K562 (cell line): ENCODE data around the gene CNOT6L. TPM values are rescaled to one million over a fixed set of nuclear protein-coding genes. Genes with fewer than 3 reads are reported as not detected.
A peak's percentile ranks its signal among the peaks of the same experiment; 100 is the strongest.

Source experiments
- ATAC-seq: fragments of 200-7000 bp; cut with Tn5 transposase; 3 replicates; pipeline ENCODE4 v1.9.1; 2020; ENCODE audit warnings: moderate library complexity
- BruUV-seq: library from RNA; stranded (reverse); fragments of 400-500 nt; replicated peaks from 2 replicates; lab custom pipeline; 2021; lab: Mats Ljungman, UMichigan
- CTCF ChIA-PET: fragments of 300-600 bp; formaldehyde crosslinking; extraction: SDS; loops from one replicate; lab custom pipeline; 2021; ENCODE audit warnings: low intra/inter-chr PET ratio; lab: Yijun Ruan, JAX
- POLR2A ChIA-PET: fragments of 300-600, 350-650 bp; sonication (Branson Sonifier 250); formaldehyde crosslinking; extraction: SDS; loops from one replicate; lab custom pipeline; 2021; ENCODE audit warnings: antibody characterized with exemption, inconsistent platforms; lab: Yijun Ruan, JAX
- DNase-seq, 4 experiments: peaks; one replicate each; pipeline versions ENCODE4 v3.0.0 to v3.0.0-alpha.2; 2011 to 2018; ENCODE audit warnings: low spot score in 3 of 4, mixed read lengths in 3 of 4; ENCODE audit errors: extremely low read depth in 1 of 4
- FAIRE-seq: peaks from 2 replicates; lab custom pipeline; 2011; peaks lifted over from hg19 to GRCh38; lab: Jason Lieb, UNC
- H2AFZ ChIP-seq: 2 replicates; pipeline ENCODE4 v1.6.0; 2011; ENCODE audit warnings: low read depth, low read length, control low read depth, inconsistent platforms
- H3K27ac ChIP-seq: fragments of 200-600 bp; 3 replicates; pipeline ENCODE4 v1.8.0; 2011; ENCODE audit warnings: low read depth, mild to moderate bottlenecking, control low read depth, inconsistent platforms, low read length, moderate library complexity, mixed read lengths; ENCODE audit errors: extremely low read depth
- H3K27me3 ChIP-seq, 2 experiments: fragments of 300-600 bp in 1 of 2; 2 replicates in 1 of 2; 3 replicates in 1 of 2; pipeline versions ENCODE4 v1.6.0 to v1.8.0; 2011; ENCODE audit warnings: inconsistent platforms in 2 of 2, low read length in 2 of 2, mild to moderate bottlenecking in 1 of 2, mixed read lengths in 1 of 2, moderate library complexity in 1 of 2; ENCODE audit not compliant: control insufficient read depth in 2 of 2, insufficient read depth in 2 of 2
- H3K36me3 ChIP-seq: fragments of 300-600 bp; 3 replicates; pipeline ENCODE4 v1.8.0; 2011; ENCODE audit warnings: mild to moderate bottlenecking, low read length, inconsistent platforms; ENCODE audit not compliant: control insufficient read depth, insufficient read depth
- H3K4me1 ChIP-seq, 2 experiments: fragments of 200-600 bp in 1 of 2; replicated peaks in 1 of 2; 2 replicates in 1 of 2; 3 replicates in 1 of 2; pipeline versions ENCODE4 v1.5.1 to v1.8.0; 2011; ENCODE audit warnings: inconsistent platforms in 2 of 2, low read length in 2 of 2, mild to moderate bottlenecking in 1 of 2, mixed read lengths in 1 of 2, moderate library complexity in 1 of 2; ENCODE audit not compliant: control insufficient read depth in 2 of 2, insufficient read depth in 2 of 2
- H3K4me2 ChIP-seq: 2 replicates; pipeline ENCODE4 v1.6.1; 2011; ENCODE audit warnings: low read length, control low read depth, inconsistent platforms, mixed read lengths; ENCODE audit not compliant: insufficient read depth
- H3K4me3 ChIP-seq: fragments of 200-600 bp; sonication (generic), shearing (Covaris generic); 2 replicates; pipeline ENCODE4 v1.5.1; 2016; ENCODE audit warnings: control low read depth, inconsistent platforms
- H3K79me2 ChIP-seq: fragments of 200-600 bp; 3 replicates; pipeline ENCODE4 v1.8.0; 2011; ENCODE audit warnings: low read length, inconsistent platforms; ENCODE audit not compliant: control insufficient read depth, insufficient read depth
- H3K9ac ChIP-seq, 2 experiments: 2 replicates each; pipeline versions ENCODE4 v1.6.0 to v1.6.1; 2011; ENCODE audit warnings: low read depth in 2 of 2, low read length in 2 of 2, control low read depth in 1 of 2, inconsistent platforms in 1 of 2, mild to moderate bottlenecking in 1 of 2, mixed read lengths in 1 of 2; ENCODE audit not compliant: insufficient read depth in 1 of 2
- H3K9me1 ChIP-seq: one replicate; pipeline ENCODE4 v1.6.0; 2011; ENCODE audit warnings: inconsistent platforms, mild to moderate bottlenecking, low read length, moderate library complexity; ENCODE audit not compliant: control insufficient read depth, insufficient read depth
- H3K9me3 ChIP-seq: replicated peaks from 2 replicates; pipeline ENCODE4 v1.5.1; 2011; ENCODE audit warnings: low read depth, low read length, inconsistent platforms; ENCODE audit not compliant: control insufficient read depth, insufficient read depth
- H4K20me1 ChIP-seq: replicated peaks from 2 replicates; pipeline ENCODE4 v1.6.1; 2011; ENCODE audit warnings: low read length, inconsistent platforms, mixed read lengths; ENCODE audit not compliant: control insufficient read depth, insufficient read depth
- BMI1 ChIP-seq: fragments of 150-350 bp; IDR thresholded peaks from 2 replicates; pipeline ENCODE4 v1.6.1; 2014; ENCODE audit warnings: low read length
- EP400 ChIP-seq: fragments of 450-650 bp; IDR thresholded peaks from 2 replicates; pipeline ENCODE4 v1.6.1; 2017; ENCODE audit warnings: antibody characterized with exemption, mild to moderate bottlenecking, moderate library complexity
- ETV1 ChIP-seq: fragments of 450-650 bp; conservative IDR thresholded peaks from 2 replicates; pipeline ENCODE4 v1.6.1; 2016; ENCODE audit warnings: missing genetic modification characterization, control low read depth, low read depth, missing compliant biosample characterization
- MAFF ChIP-seq: IDR thresholded peaks from 2 replicates; pipeline ENCODE4 v1.6.1; 2012; ENCODE audit warnings: low read length, improper control_type of control experiment
- MAFG ChIP-seq: fragments of 450-650 bp; conservative IDR thresholded peaks from 2 replicates; pipeline ENCODE4 v1.6.1; 2016; ENCODE audit warnings: missing genetic modification characterization, missing compliant biosample characterization
- MAFK ChIP-seq: IDR thresholded peaks from 2 replicates; pipeline ENCODE4 v1.6.1; 2011; ENCODE audit warnings: low read length, improper control_type of control experiment
- MBD2 ChIP-seq: sonication (generic); IDR thresholded peaks from 2 replicates; pipeline ENCODE4 v1.6.1; 2016; ENCODE audit warnings: low read depth, borderline replicate concordance
- MECOM ChIP-seq: fragments of 250-450 bp; sonication (Bioruptor Pico); IDR thresholded peaks from 2 replicates; pipeline ENCODE4 v1.8.0; 2022; ENCODE audit warnings: inconsistent platforms
- MXI1 ChIP-seq: IDR thresholded peaks from 2 replicates; pipeline ENCODE4 v1.6.1; 2011; ENCODE audit warnings: low read depth, mild to moderate bottlenecking, improper control_type of control experiment, low read length
- NFYB ChIP-seq: IDR thresholded peaks from 2 replicates; pipeline ENCODE4 v1.6.1; 2011; ENCODE audit warnings: mild to moderate bottlenecking, moderate library complexity; ENCODE audit not compliant: insufficient read length; ENCODE audit errors: extremely low read depth
- PHF20 ChIP-seq: fragments of 450-650 bp; IDR thresholded peaks from 2 replicates; pipeline ENCODE4 v1.6.1; 2018; ENCODE audit not compliant: partially characterized antibody
- SAFB ChIP-seq: fragments of 200-400 bp; formaldehyde crosslinking; IDR thresholded peaks from 2 replicates; pipeline ENCODE4 v1.6.1; 2017; ENCODE audit warnings: low read depth, low read length, borderline replicate concordance
- SIX5 ChIP-seq, 2 experiments: IDR thresholded peaks; 2 replicates each; pipeline ENCODE4 v1.6.1; 2011; ENCODE audit warnings: low read length in 2 of 2, borderline replicate concordance in 1 of 2, low read depth in 1 of 2, mild to moderate bottlenecking in 1 of 2, moderate library complexity in 1 of 2; ENCODE audit not compliant: insufficient read depth in 1 of 2
- SMARCA4 ChIP-seq: fragments of 450-650 bp; IDR thresholded peaks from 2 replicates; pipeline ENCODE4 v1.6.1; 2016
- TBL1XR1 ChIP-seq, 2 experiments: IDR thresholded peaks; 2 replicates each; pipeline ENCODE4 v1.6.1; 2012; ENCODE audit warnings: improper control_type of control experiment in 2 of 2, low read length in 2 of 2, mild to moderate bottlenecking in 1 of 2
- TCF3 ChIP-seq: sonication (generic); formaldehyde crosslinking; IDR thresholded peaks from 2 replicates; pipeline ENCODE4 v1.4.0; 2020; ENCODE audit warnings: mild to moderate bottlenecking, missing genetic modification reagents
- TCFL5 ChIP-seq: fragments of 250-450 bp; sonication (Bioruptor Pico); conservative IDR thresholded peaks from 2 replicates; pipeline ENCODE4 v1.6.1; 2021; ENCODE audit warnings: mild to moderate bottlenecking, moderate library complexity, matching md5 sums
- TFAM ChIP-seq: fragments of 250-450 bp; sonication (Bioruptor Pico); conservative IDR thresholded peaks from 2 replicates; pipeline ENCODE4 v1.5.0; 2021; ENCODE audit warnings: mild to moderate bottlenecking, moderate library complexity
- TGIF2 ChIP-seq: sonication (generic); formaldehyde crosslinking; IDR thresholded peaks from 2 replicates; pipeline ENCODE4 v1.8.1; 2022; ENCODE audit warnings: mild to moderate bottlenecking, missing genetic modification reagents, moderate library complexity
- TRIM28 ChIP-seq: fragments of 450-650 bp; IDR thresholded peaks from 2 replicates; pipeline ENCODE4 v1.6.1; 2017
- ZEB2 ChIP-seq: fragments of 450-650 bp; IDR thresholded peaks from 2 replicates; pipeline ENCODE4 v1.6.1; 2016
- ZNF3 ChIP-seq: fragments of 250-450 bp; sonication (Bioruptor Pico); IDR thresholded peaks from 2 replicates; pipeline ENCODE4 v1.5.0; 2021; ENCODE audit warnings: mild to moderate bottlenecking, moderate library complexity
- ZNF316 ChIP-seq: fragments of 450-650 bp; IDR thresholded peaks from 2 replicates; pipeline ENCODE4 v1.6.1; 2016
- ZNF408 ChIP-seq: fragments of 250-450 bp; sonication (Bioruptor Pico); IDR thresholded peaks from 2 replicates; pipeline ENCODE4 v1.4.0; 2020; ENCODE audit warnings: low read depth, mild to moderate bottlenecking, moderate library complexity
- ZNF561 ChIP-seq: fragments of 450-650 bp; formaldehyde crosslinking; conservative IDR thresholded peaks from 2 replicates; pipeline ENCODE4 v1.4.0; 2020; ENCODE audit warnings: mild to moderate bottlenecking, moderate library complexity
- WGBS: fragments of 100-300 bp; shearing (Covaris generic); methylation state at CpG from one replicate; pipeline ENCODE4 v1.1.6; 2016; ENCODE audit warnings: low coverage, mixed read lengths; ENCODE audit not compliant: insufficient coverage; ENCODE audit errors: missing lambda C conversion rate; 5-methylcytosine and 5-hydroxymethylcytosine counted together
- in situ Hi-C: fragments of 300-500 bp; cut with MboI; formaldehyde crosslinking; loops from 4 replicates; pipeline ENCODE4 v1.15.0; 2018; ENCODE audit warnings: inconsistent platforms, mixed read lengths
- intact Hi-C: fragments of 100-400 bp; cut with micrococcal nuclease; formaldehyde crosslinking; loops from 2 replicates; pipeline ENCODE4 v1.14.2; 2022
- polyA plus RNA-seq, 8 experiments: library from polyadenylated mRNA; depleted of rRNA in 4 of 8; stranded (reverse) in 5 of 8; unstranded in 3 of 8; fragments of >200 nt; fragmentation: Nextera tagmentation in 2 of 8; fragmentation: Illumina TruSeq in 1 of 8; extraction: Ambion mirVana in 2 of 8; extraction: Trizol in 1 of 8; gene quantifications; 2 replicates each; pipeline versions ENCODE4 v1.2.1 to v1.2.3, GENCODE V29; 2011 to 2014; ENCODE audit warnings: inconsistent platforms in 1 of 8, missing spikeins in 1 of 8
- total RNA-seq, 7 experiments: library from RNA; depleted of rRNA in 6 of 7; stranded (reverse); fragments of >200 nt in 6 of 7; fragmentation: Illumina TruSeq in 2 of 7; extraction: Trizol in 2 of 7; gene quantifications; 2 replicates each; pipeline versions ENCODE4 v1.2.1 to v1.2.3, GENCODE V29; 2011 to 2021; ENCODE audit warnings: low replicate concordance in 1 of 7
- TF ChIP-seq, protein P1 (sequence below): fragments of 250-450 bp; sonication (Bioruptor Pico); IDR thresholded peaks from 2 replicates; pipeline ENCODE4 v1.6.1; 2021; ENCODE audit warnings: mild to moderate bottlenecking
- TF ChIP-seq, protein P2 (sequence below): fragments of 450-650 bp; formaldehyde crosslinking; conservative IDR thresholded peaks from 2 replicates; pipeline ENCODE4 v1.4.0; 2022; ENCODE audit warnings: mild to moderate bottlenecking, missing genetic modification characterization

CNOT6L gene
- total and polyA plus RNA-seq, 9 of the 15 experiments (the other 6 are each of a cell fraction or from before 2014, with no cell fraction given) = 3.7 to 27.9 (median 6.5) TPM

GRCh38 chr4:77712675-77713074 lies 106.5 kb downstream of the CNOT6L start:
- Histone ChIP-seq H3K4me3 (no peak overlapping the region), H3K9me1 (no peaks in the 10 kb centered on the region), H4K20me1 (no peaks in the 10 kb centered on the region), H3K27me3 (no peaks in the 10 kb centered on the region), H3K4me1 (no peaks in the 10 kb centered on the region), H3K4me2 (no peak overlapping the region), H3K79me2 (no peaks in the 10 kb centered on the region), H3K9ac (no peak overlapping the region), H3K27ac (no peak overlapping the region), H3K36me3 (no peaks in the 10 kb centered on the region), H2AFZ (no peak overlapping the region), H3K9me3 (no peaks in the 10 kb centered on the region)
- POLR2A ChIA-PET = interaction anchor here (0.6 kb wide), 1 partner anchor 167 kb away, joined by 3 read pairs; no protein-coding TSS in a partner anchor
- FAIRE-seq (no peak), ATAC-seq (no peak), DNase-seq (no peak)
- WGBS = 100% methylated on average over 1 of the region's 1 CpG
- intact Hi-C loops (no loop called here), in situ Hi-C loops (no loop called here)
- CTCF ChIA-PET = no interaction called here
- BruUV-seq = no TSS peak
- TF ChIP-seq TCF3 (CRISPR knock-in tag) = no peak
- TF ChIP-seq ZEB2 = no peak
- no peak for TF ChIP-seq TBL1XR1 (IDR thresholded peaks at IDR 0.05; ENCODE audit: low read length in 2 of 2)
- no peak for TF ChIP-seq NFYB
- TF ChIP-seq, protein P1, sequence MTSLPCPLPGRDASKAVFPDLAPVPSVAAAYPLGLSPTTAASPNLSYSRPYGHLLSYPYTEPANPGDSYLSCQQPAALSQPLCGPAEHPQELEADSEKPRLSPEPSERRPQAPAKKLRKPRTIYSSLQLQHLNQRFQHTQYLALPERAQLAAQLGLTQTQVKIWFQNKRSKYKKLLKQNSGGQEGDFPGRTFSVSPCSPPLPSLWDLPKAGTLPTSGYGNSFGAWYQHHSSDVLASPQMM (CRISPR knock-in tag) = no peak
- peak; percentile 83 for TF ChIP-seq ZNF316
- no peak for TF ChIP-seq EP400
- no peak for TF ChIP-seq TRIM28
- TF ChIP-seq SMARCA4 = no peak
- TF ChIP-seq TCFL5 (CRISPR knock-in tag) = no peak
- TF ChIP-seq ZNF408 = no peak
- TF ChIP-seq, protein P2, sequence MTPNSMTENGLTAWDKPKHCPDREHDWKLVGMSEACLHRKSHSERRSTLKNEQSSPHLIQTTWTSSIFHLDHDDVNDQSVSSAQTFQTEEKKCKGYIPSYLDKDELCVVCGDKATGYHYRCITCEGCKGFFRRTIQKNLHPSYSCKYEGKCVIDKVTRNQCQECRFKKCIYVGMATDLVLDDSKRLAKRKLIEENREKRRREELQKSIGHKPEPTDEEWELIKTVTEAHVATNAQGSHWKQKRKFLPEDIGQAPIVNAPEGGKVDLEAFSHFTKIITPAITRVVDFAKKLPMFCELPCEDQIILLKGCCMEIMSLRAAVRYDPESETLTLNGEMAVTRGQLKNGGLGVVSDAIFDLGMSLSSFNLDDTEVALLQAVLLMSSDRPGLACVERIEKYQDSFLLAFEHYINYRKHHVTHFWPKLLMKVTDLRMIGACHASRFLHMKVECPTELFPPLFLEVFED (CRISPR knock-in tag) = no peak
- peak; percentile 72 for TF ChIP-seq MAFF
- no peak for TF ChIP-seq BMI1
- TF ChIP-seq ETV1 (tag) = no peak
- TF ChIP-seq MECOM (CRISPR knock-in tag) = no peak
- TF ChIP-seq SAFB = no peak
- TF ChIP-seq SIX5 (IDR thresholded peaks at IDR 0.05; ENCODE audit: borderline replicate concordance in 1 of 2, insufficient read depth in 1 of 2, low read depth in 1 of 2, low read length in 2 of 2) = no peak
- peak; percentile 68 for TF ChIP-seq MAFK
- no peak for TF ChIP-seq TGIF2 (CRISPR knock-in tag)
- TF ChIP-seq MXI1 = no peak
- no peak for TF ChIP-seq PHF20
- TF ChIP-seq MAFG = peak; percentile 60
- no peak for TF ChIP-seq MBD2
- no peak for TF ChIP-seq ZNF561 (CRISPR knock-in tag)
- no peak for TF ChIP-seq TFAM (CRISPR knock-in tag)
- TF ChIP-seq ZNF3 (CRISPR knock-in tag) = no peak
